Epithelial cell of esophagus (primary cell): Measurements from ENCODE around the gene ALK.

Experiments
- DNase-seq: peaks from one replicate; pipeline ENCODE4 v3.0.0; 2010; ENCODE audit warnings: low read depth
- H3K4me3 ChIP-seq: 2 replicates; pipeline ENCODE4 v1.5.1; 2011; ENCODE audit warnings: mild to moderate bottlenecking, low read length, control low read depth
- CTCF ChIP-seq: IDR thresholded peaks from 2 replicates; pipeline ENCODE4 v1.5.1; 2011; ENCODE audit warnings: low read depth, mild to moderate bottlenecking, low read length, control low read depth, inconsistent platforms; ENCODE audit not compliant: insufficient read depth; ENCODE audit errors: missing control alignments

ALK gene

GRCh38 chr2:29703336-29703735 lies 218.1 kb downstream of the ALK start:
- no peak for DNase-seq
- no peak for TF ChIP-seq CTCF
- H3K4me3 ChIP-seq: no peak overlapping the region

GRCh38 chr2:29702276-29702675 lies 219.1 kb downstream of the ALK start:
- no peak for DNase-seq
- no peak for TF ChIP-seq CTCF
- no peak overlapping the region for H3K4me3 ChIP-seq

- DNase-seq: peak; percentile 62
- no peak for TF ChIP-seq CTCF
- no peak overlapping the region for H3K4me3 ChIP-seq
Measured at GRCh38 chr2:29700560-29700959, 220.8 kb downstream of the ALK start.

- no peak for TF ChIP-seq CTCF
- DNase-seq: no peak
- no peak overlapping the region for H3K4me3 ChIP-seq
Measured at GRCh38 chr2:29699045-29699444, 222.3 kb downstream of the ALK start.

- peak; percentile 51 for DNase-seq
- no peak for TF ChIP-seq CTCF
- no peak overlapping the region for H3K4me3 ChIP-seq
Measured at GRCh38 chr2:29698216-29698615, 223.2 kb downstream of the ALK start.

GRCh38 chr2:29697715-29698114 lies 223.7 kb downstream of the ALK start:
- no peak overlapping the region for H3K4me3 ChIP-seq
- no peak for TF ChIP-seq CTCF
- DNase-seq: no peak

GRCh38 chr2:29697181-29697580 lies 224.2 kb downstream of the ALK start:
- TF ChIP-seq CTCF: no peak
- DNase-seq: no peak
- no peak overlapping the region for H3K4me3 ChIP-seq
